ENCODE measurements around the gene PRICKLE1.

The PRICKLE1 gene

DNA sequence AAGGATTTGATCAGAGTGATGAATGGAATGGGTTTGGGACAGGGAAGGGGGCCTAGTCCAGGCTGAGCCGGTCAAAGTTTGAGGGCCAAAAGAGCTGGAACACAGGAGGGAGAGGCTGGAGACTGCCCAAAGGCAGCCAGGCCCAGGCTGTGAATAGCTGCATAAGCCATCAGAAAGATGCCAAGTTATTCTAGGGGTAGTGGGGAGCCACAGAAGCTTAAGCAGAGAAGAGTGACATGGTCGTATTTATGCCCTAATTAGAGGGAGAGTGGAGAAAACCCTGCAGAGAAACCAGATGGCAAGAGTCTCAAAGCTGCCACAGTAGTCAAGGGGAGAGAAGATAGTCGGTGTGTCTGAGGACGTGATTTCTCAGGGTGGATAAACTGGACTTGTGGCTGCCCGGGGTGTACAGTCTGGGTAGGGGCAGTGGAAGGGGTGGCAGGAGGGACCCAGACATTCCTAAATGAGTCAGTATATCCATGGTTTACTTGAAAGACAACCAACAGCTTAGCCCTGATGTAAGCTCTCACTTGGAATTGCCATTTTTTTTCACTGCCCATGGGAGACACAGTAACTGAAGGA is 99.2 kb downstream of the PRICKLE1 start:
- DNase-seq (ENCODE audit: low spot score), result no peak

DNA sequence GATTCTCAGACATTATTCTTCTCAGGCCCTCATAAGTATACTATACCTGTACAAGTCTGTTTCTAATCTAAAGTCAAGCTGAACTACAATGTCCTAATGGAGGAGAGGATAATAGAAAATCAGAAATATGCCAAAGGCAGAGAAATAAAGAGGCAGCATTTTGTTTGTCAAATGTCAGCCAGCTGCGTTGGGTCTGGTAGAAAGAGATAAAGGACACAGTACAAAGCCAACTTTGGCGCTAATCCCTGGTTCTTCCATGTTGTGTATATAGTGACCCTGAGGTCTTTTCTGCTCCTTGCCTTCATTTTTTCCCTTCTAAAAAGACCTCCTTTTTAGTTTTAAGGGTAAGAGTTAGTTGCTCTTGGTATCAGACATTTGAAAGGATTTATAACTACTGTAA is 103.1 kb downstream of the PRICKLE1 start:
- DNase-seq (ENCODE audit: low spot score), result no peak

DNA sequence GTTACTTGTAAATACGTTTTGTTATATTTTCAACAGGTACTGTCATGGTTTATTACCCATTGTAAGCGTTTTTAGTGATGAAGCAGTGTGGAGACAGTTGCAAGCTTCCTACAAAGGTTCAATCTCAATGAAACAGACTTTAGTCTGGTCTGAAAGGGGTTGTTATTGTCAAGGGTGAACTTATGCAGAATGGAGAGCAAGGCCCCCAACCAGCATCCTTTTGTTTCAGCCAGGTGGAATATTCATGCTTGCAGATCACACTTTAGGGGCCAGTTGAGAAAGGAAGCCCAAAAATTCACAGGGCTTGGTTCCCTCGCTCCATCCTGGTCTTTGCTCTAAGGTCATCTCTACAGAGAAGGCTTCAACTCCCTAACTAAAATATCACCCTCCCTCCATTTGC is 103.7 kb downstream of the PRICKLE1 start:
- peak; percentile 63 for DNase-seq (ENCODE audit: low spot score)

DNA sequence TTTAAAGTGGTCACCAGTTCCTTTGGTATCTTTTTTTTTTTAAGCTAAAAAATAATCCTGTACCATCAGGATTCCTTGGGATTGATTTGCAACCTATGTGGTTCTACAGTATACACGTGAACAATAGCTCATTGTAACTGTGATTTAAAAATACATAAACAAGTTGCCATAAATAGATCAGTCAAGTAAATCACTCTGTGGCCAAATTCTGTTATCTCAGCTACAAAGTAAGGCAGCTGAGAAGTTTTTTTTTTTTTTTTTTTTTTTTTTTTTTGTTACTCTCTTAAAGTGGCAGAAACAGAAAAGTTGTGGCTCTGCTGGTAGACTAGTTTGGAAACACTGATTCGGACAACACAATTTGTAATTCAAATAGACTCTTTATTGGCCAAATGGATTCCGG is 104.5 kb downstream of the PRICKLE1 start:
- DNase-seq (ENCODE audit: low spot score), result no peak

DNA sequence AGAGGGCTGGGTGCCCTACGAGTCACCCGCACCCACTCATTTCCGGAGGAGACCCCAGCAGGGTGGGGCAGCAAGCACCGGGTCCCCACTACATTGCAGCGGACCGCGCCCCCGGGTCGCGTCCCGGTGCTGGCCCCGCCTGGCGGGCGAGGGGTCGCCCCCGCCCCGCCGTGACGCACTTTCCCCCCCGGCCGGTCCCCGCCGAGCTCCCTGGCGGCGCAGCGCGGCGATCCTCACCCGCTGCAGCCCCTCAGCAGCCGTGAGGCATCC is 106.1 kb downstream of the PRICKLE1 start:
- peak; percentile 62 for DNase-seq (ENCODE audit: low spot score)

DNA sequence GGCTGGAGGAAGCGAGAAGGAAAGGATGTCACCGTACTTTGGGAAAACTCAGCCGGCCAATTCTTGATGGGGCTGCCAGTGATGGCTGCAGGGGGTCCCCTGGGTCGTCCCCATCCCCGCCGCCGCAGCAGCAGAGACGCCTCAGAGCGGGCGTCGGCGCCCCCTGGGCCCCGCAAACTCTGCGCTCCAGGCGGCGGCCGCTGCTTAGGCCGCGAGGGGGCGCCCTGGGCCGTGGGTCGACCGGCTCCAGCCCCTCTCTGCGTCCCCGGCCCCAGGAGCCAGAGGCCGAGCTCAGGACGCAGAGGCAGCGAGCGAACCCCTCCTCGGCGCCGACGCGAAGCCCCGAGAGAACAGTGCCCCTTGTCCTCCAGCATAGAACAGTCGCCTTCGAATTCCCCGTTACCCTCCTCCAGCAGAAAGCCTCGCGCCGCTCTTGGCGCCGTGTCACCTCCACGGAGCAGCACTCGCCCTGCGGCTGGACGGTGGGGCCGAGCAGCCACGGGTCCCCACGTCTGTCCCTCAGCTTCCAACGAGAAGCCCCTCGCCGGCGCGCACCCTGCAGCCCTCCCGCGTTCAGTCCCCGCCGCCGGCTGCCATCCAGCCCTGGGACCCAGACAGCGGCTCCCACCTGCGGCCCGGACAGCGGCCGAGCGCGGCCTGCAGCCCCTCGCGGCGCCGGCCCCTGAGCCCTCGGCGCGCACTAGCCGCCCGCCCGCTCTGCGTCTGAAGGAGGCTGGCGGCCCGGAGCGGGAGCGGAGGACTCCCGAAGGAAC is 106.6 kb downstream of the PRICKLE1 start:
- DNase-seq (ENCODE audit: low spot score), result peak; percentile 87

DNA sequence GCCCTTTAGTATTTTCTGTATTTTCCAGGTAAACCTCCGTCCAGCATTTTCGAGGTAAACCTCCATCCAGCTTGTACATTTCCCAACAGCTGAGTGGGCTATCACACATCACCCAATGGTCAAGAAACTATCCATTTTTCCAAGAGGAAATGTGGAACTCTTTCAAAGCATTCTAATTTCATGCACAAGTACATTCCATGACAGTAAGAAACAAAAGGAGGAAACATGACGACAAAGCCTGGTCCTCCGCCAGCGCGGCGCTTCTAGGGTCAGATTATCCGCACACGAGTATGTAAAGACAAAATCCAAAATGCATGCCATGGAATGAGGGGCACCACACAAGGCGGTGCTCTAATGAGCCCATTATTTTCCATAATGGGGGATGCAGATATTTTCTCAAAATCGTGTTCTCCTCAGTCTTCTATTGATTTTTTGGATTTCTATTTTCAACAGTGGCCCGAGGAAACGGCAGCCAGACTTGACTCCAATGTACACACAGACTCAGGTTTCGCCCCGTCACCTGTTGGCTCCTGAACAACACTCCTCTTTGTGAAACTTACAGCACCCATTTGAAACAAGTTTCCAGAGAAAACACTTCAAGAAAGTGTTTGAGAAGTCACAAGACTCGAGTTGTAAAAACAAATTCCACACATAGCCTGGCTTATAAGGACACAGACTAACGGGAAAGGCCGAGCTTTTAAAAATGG is 107.4 kb downstream of the PRICKLE1 start:
- no peak for DNase-seq (ENCODE audit: low spot score)

DNA sequence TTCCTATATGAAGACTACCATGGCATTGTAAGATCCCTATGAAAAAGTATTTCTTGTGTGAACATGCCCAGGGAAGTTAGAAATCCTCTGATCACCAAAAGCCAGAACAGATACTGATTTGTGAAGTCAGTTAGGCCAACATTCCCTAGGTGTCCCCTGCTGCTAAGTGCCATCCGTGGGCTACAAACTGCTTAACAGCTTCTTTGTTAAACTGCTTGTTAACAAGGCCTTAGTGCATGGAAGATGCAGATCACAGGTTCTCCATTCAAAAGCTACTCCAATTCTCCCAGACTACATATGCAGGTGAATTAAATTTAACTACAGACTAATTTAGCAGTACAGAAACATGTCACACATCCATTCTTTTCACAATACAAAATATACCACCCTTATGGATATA is 108.2 kb downstream of the PRICKLE1 start:
- no peak for DNase-seq (ENCODE audit: low spot score)

DNA sequence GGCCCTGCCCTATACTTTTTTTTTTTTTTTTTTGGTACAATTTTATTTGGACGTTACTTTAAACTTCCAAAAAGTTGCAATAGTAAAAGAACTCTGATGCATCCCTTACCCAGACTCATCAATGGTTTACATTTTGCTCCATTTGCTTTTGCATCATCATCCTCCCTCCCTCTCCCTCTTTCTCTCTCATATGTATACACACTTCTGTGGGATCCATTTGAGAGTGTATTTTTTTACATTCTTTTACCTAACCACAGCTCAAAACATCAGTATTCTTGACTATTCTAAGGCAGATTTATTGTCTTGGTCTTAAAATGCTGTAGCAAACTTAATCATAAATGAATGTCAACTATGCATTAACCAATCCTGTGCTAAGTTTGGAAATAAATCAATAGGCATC is 111.6 kb downstream of the PRICKLE1 start:
- no peak for DNase-seq (ENCODE audit: low spot score)

DNA sequence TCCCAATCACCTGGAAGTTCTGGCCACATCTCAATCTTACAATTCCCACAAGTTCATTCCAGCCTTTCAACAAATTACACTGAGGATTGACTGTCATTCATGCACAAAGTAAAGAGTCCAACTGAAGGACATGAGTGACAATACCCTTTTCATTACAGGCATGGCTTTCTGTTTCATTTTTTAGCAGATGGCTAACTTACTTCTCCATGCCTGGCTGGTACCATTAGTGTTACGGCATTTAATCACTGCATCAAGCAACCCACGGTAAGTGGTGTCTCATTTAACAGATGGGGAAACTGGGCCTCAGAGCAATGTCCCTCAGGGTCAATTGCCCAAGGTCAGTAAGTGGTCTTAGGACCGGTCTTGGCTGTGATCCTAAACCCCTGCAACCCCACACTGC is 114.4 kb downstream of the PRICKLE1 start:
- no peak for DNase-seq (ENCODE audit: low spot score)

DNA sequence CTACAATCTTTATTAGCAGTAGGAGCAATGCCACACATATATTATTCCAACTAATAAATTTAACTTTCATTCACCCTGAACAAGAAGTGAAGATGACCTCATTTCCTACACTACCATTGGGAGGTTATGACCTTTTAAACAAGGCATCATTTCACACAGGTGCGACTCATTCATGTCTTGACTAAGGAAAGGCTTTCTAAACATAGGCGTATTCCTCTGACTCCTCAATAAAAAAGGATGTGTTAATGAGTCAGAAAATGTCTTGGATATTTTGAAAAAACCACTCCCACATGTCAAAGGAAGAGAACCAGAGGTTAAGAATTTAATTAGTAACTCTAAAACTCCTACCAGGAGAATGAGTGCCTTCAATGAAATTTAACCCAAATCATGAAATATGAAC is 115.2 kb downstream of the PRICKLE1 start:
- DNase-seq (ENCODE audit: low spot score), result no peak

DNA sequence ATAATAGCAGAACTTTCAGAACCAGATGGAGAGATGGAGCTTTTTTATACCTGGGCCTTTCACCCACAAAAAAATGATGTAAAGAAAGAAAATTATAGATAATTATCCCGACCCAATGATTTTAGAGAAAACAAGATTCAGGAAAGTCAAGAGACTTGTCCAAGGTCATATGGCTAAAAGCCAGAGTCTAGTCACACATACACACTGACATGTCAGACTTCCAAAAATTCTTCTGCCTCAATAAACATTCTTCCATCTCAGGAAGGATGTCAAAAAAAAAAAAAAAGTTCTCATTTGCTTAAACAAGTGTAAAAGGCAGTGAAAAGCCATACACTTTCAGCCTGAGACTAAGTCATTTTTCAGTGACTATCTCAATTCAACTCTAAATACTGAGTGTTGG is 116.0 kb downstream of the PRICKLE1 start:
- DNase-seq (ENCODE audit: low spot score), result no peak

DNA sequence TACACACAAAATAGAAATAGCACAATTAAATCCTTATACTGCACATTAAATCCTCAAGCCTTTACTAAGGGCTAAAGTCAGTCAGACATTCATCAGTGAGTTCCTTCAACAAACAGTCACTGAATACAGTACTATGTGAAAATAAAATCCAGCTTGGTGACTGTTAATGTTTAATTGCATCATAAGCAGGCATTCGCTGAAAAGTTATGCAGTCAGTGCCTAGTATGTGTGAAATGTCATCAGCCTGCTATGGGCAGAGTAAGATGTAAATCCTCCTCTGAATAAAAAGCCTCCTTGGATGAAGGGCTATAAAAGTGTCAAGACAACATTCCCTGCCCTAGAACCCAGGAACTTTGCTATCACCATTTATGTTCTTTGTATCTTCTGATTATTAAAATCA is 116.4 kb downstream of the PRICKLE1 start:
- no peak for DNase-seq (ENCODE audit: low spot score)

DNA sequence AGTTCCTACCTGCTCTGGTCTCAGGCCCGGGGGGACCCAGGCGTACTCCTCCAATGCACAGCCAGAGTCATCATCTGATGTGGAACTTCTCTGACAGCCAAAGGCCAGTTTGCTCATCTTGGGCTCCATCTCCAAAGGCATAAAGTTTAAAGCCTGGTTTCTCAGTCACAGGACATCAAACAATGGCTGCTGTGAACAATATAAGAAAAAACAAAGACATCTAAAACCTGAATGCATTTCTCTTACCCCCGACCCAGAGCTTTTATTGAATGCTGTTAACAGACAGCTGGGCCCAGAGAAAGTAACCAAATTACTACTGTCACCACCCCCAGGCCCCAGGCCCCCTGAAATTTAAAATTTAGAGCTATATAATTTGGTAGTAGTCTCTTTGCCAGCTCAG is 117.2 kb downstream of the PRICKLE1 start:
- no peak for DNase-seq (ENCODE audit: low spot score)

DNA sequence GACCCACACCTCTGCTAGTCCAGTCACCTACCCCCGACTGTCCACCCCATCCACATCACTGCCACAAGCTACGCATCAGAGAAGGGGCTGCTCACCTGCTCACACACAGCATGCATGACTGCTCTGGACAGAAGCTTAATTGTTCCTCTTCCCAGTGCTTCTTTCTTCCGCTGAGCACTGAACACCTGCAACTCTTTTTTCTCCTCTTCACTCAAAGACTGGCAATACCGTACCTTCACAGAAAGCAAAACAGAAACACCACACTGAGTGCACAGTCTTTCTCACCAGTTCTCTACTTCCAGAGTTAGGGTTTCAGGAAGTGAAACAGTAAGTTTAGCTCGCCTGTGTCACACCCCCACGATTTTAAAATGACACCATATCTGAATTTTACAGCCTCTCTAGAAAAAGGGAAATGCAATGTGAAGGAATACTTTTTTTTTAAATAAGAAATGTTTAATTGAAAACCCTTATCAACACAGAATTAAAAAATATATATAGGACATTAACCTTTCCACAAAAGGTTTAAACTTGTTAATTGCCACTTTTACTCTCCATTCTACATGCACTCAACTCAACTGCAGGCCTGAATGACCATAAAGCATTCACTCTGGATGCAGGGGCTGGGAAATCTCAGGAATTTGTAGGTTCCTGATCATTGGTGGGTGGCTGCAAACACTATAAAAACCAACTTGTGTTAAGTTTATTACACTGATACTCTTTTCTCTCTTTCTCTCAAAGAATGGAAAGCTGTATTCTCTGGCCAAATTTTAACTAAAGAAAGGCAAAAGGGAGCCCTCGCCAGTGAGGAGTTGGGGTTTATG is 120.0 kb downstream of the PRICKLE1 start:
- no peak for DNase-seq (ENCODE audit: low spot score)

DNA sequence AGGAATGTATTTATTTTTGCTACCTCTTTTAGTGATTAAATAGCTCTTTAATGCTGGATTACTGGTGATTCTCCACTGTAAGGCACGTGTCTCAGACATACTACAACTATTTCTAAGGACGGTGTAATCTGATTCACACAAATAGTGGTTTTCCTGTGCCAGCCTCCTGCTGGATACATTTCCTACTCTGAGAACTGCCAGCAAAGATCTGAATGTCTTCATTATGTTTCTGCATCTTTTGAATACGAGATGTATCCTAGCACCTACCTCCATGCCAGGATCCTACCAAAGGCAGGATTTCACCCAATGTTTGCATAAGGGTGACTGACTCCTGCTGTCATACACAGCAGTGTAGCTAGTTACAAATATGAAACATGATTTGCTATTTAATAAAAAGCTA is 120.6 kb downstream of the PRICKLE1 start:
- DNase-seq (ENCODE audit: low spot score), result no peak

DNA sequence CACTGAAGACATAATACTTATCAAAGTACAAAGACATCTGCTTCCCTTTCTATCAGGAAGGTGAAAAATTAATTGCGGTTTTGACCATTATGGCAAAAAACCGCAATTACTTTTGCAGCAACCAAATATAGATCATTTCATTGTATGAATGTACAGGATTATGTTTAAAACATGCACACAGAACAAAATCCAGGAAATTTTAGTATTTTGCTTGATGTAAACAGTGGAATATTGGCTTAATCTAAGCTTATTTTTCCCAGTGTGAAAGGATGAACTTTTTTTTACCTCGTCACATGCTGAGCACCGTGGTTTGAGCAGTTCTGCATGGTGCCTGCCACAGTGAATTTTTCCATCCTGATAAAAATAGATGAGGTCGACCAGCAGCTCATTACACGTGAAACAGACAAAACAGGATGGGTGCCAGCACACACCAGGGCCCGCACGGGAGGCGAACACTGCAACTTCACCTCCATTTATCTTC is 121.2 kb downstream of the PRICKLE1 start:
- no peak for DNase-seq (ENCODE audit: low spot score)

DNA sequence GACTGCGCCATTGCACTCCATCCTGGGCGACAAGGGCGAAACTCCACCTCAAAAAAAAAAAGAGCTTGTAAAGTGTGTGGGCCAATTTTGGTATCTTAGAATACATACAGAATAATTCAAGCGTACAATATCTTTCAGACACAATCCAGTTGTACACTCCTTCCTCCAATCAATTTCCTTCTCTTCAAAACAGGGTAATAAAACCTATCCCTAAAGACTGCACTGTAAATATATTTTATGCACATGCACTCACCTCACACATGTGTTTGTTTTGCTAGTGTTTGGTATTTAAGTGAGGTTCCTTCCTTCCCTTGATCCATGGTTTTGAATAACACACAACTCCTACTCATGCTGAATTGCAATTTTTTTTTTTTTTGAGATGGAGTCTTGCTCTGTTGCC is 125.9 kb downstream of the PRICKLE1 start:
- no peak for DNase-seq (ENCODE audit: low spot score)

DNA sequence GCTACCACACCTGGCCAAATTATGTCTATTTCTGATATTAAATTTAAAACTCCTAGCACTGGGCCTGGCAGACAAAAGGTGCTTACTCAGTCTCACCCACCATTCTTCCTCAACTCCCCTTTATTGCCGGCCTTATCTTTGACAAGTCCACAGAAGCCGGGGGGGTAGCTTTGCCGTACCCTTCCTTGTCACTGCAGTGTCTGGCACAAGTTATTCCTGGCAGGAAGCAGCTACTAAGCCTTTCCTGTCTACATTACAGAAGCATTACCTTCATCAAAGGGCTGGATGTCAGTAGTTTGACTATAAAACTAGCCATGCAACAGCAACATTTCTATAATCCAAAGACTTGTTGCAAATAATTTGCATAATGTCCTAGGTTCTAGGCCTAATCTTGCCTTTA is 127.1 kb downstream of the PRICKLE1 start:
- DNase-seq (ENCODE audit: low spot score), result no peak

DNA sequence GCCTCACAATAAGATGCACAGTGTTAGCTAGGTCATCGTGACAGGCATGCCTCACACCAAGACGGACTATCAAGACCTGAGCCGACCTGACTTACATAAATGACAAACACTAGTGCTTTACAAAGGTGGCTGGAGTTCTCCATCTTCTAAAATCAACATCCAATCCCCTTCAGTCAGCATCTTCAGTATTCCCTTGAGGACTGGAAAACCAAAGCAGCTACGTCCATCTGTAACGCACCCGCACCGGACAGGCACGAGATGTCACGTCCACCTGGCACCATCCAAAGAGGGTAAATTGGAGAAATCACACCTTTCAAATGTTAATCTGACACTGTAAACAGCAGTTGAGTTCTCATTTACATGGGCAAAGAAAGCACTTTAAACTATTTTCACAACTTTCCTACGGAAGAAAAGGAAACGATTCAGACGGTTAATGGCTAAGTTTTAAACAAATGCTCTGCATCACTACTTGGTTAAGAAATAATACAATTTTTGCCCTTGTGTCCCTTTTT is 130.2 kb downstream of the PRICKLE1 start:
- no peak for DNase-seq (ENCODE audit: low spot score)

DNA sequence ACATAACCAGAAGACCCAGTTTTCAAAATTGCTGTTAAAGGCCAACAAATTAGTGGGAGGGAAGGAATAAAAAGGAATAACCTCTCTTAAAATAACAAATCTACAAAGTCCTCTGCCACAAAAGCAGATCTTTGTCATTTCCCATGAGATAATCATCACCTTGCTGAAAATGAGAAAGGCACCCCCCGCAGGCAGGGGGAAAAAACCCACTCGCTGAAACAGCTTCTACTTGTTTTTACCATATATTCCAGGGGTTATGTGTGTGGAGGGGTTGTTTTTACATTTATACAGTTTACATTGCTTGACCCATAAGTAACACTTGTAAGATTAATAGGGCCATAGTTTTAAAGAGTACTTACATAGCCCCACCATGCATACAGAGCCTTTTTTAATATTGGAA is 131.0 kb downstream of the PRICKLE1 start:
- DNase-seq (ENCODE audit: low spot score), result no peak

DNA sequence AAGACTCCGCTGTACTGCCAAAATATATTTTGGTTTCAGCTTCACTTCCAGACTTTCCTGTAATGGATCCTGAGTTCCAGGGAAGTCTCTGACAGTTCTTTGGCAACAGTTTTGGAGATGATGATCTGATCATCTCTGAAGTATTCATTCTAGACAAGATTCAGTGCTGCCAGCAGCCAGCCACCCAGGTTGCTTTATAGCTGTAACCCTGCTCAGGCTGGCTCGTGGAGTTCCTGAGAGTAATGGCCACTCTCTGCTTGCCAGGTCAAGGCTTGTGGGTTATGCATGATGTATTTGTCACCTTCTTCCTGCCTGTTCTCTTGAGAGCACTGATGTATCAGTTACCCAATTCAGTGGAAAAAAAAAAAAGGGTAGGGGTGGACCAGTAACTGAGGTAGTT is 139.3 kb downstream of the PRICKLE1 start:
- DNase-seq (ENCODE audit: low spot score), result no peak

All from iPS-NIHi11 (cell line).